Stimulated activated CD4-positive, alpha-beta T cell treated with anti-CD3 and anti-CD28 coated beads, Interleukin-15, amount 100 ng/mL, for 1 hour (primary cell): ENCODE data around the gene BMPR1B.
"Not testable (repeated sequence)": the region's sequence is repeated elsewhere in the genome, so short reads cannot be mapped to it uniquely, and the experiment has no call there.

Experiments
- DNase-seq, 2 donors: peaks; one replicate each; pipeline ENCODE4 v3.0.0-alpha.2; 2020; ENCODE audit warnings: low read depth in 1 of 2, low spot score in 1 of 2

Gene BMPR1B

GRCh38 chr4:94831607-94832006 is 73.9 kb downstream of the BMPR1B start:
- no peak for DNase-seq

- DNase-seq = not testable (repeated sequence)
Observed at GRCh38 chr4:94832329-94832728, 74.6 kb downstream of the BMPR1B start.

GRCh38 chr4:94833394-94833793 is 75.6 kb downstream of the BMPR1B start:
- DNase-seq = no peak

GRCh38 chr4:94834501-94834900 is 76.7 kb downstream of the BMPR1B start:
- no peak for DNase-seq

- DNase-seq = not testable (repeated sequence)
Observed at GRCh38 chr4:94841166-94841863, 83.6 kb downstream of the BMPR1B start.

GRCh38 chr4:94841864-94842221 is 84.1 kb downstream of the BMPR1B start:
- no peak for DNase-seq

GRCh38 chr4:94843216-94843615 is 85.5 kb downstream of the BMPR1B start:
- DNase-seq = no peak

GRCh38 chr4:94848326-94848725 is 90.6 kb downstream of the BMPR1B start:
- no peak for DNase-seq

GRCh38 chr4:94849901-94850300 is 92.1 kb downstream of the BMPR1B start:
- no peak for DNase-seq

- DNase-seq = no peak
Observed at GRCh38 chr4:94852616-94853015, 94.9 kb downstream of the BMPR1B start.

GRCh38 chr4:94856030-94856429 is 98.3 kb downstream of the BMPR1B start:
- no peak for DNase-seq

- no peak for DNase-seq
Observed at GRCh38 chr4:94870146-94870545, 112.4 kb downstream of the BMPR1B start.

- no peak for DNase-seq
Observed at GRCh38 chr4:94871644-94872305, 114.0 kb downstream of the BMPR1B start.

- no peak for DNase-seq
Observed at GRCh38 chr4:94877973-94878372, 120.2 kb downstream of the BMPR1B start.

- no peak for DNase-seq
Observed at GRCh38 chr4:94880956-94881355, 123.2 kb downstream of the BMPR1B start.

- DNase-seq = no peak
Observed at GRCh38 chr4:94882756-94883155, 125.0 kb downstream of the BMPR1B start.

- no peak for DNase-seq
Observed at GRCh38 chr4:94887027-94887426, 129.3 kb downstream of the BMPR1B start.

- no peak for DNase-seq
Observed at GRCh38 chr4:94889523-94889922, 131.8 kb downstream of the BMPR1B start.

- DNase-seq = no peak
Observed at GRCh38 chr4:94889946-94890345, 132.2 kb downstream of the BMPR1B start.

GRCh38 chr4:94890579-94890978 is 132.8 kb downstream of the BMPR1B start:
- no peak for DNase-seq

- no peak for DNase-seq
Observed at GRCh38 chr4:94892051-94892450, 134.3 kb downstream of the BMPR1B start.

GRCh38 chr4:94895081-94895480 is 137.3 kb downstream of the BMPR1B start:
- no peak for DNase-seq

GRCh38 chr4:94897023-94897422 is 139.3 kb downstream of the BMPR1B start:
- DNase-seq = no peak
